Smooth muscle cell (in vitro differentiated cells): ENCODE measurements around the gene DDX3X. TPM values are rescaled to one million over a fixed set of nuclear protein-coding genes. Genes with fewer than 3 reads are reported as not detected.
A peak's percentile ranks its signal among the peaks of the same experiment; 100 is the strongest.

ENCODE experiments used
- DNase-seq: peaks from one replicate; lab custom pipeline; 2025; ENCODE audit not compliant: unreplicated experiment; lab: John Stamatoyannopoulos, UW
- H2AFZ ChIP-seq: fragments of 200-600 bp; sonication (generic); 2 replicates; pipeline ENCODE4 v1.6.0; 2016; ENCODE audit warnings: antibody characterized with exemption, low read depth, mild to moderate bottlenecking
- H3F3A ChIP-seq: fragments of 200-600 bp; sonication (generic); 2 replicates; pipeline ENCODE4 v1.6.0; 2017; ENCODE audit warnings: antibody characterized with exemption, low read depth
- H3K27ac ChIP-seq: fragments of 200-600 bp; sonication (generic); 2 replicates; pipeline ENCODE4 v1.5.1; 2016; ENCODE audit warnings: low read depth, mild to moderate bottlenecking
- H3K27me3 ChIP-seq: fragments of 200-600 bp; sonication (generic); 2 replicates; pipeline ENCODE4 v1.6.1; 2016; ENCODE audit warnings: low read depth, mild to moderate bottlenecking
- H3K36me3 ChIP-seq: fragments of 200-600 bp; sonication (generic); 2 replicates; pipeline ENCODE4 v1.5.1; 2016; ENCODE audit warnings: low read depth
- H3K4me1 ChIP-seq: fragments of 200-600 bp; sonication (generic); 2 replicates; pipeline ENCODE4 v1.5.1; 2016; ENCODE audit warnings: low read depth
- H3K4me2 ChIP-seq: fragments of 200-600 bp; sonication (generic); 2 replicates; pipeline ENCODE4 v1.6.0; 2016; ENCODE audit warnings: mild to moderate bottlenecking
- H3K4me3 ChIP-seq: fragments of 200-600 bp; sonication (generic); 2 replicates; pipeline ENCODE4 v1.5.1; 2016; ENCODE audit warnings: mild to moderate bottlenecking
- H3K79me2 ChIP-seq: fragments of 200-600 bp; sonication (generic); 2 replicates; pipeline ENCODE4 v1.6.0; 2016; ENCODE audit warnings: low read depth, mild to moderate bottlenecking
- H3K9ac ChIP-seq: fragments of 200-600 bp; sonication (generic); 2 replicates; pipeline ENCODE4 v1.6.0; 2016; ENCODE audit warnings: low read depth
- H3K9me3 ChIP-seq: fragments of 200-600 bp; sonication (generic); replicated peaks from 2 replicates; pipeline ENCODE4 v1.5.1; 2016; ENCODE audit warnings: low read depth
- H4K20me1 ChIP-seq: fragments of 200-600 bp; sonication (generic); 2 replicates; pipeline ENCODE4 v1.6.0; 2016; ENCODE audit warnings: low read depth
- CTCF ChIP-seq: fragments of 200-600 bp; sonication (generic); IDR thresholded peaks from 2 replicates; pipeline ENCODE4 v1.5.1; 2017; ENCODE audit warnings: borderline replicate concordance, mild to moderate bottlenecking, antibody characterized with exemption; ENCODE audit not compliant: insufficient read depth, poor library complexity, severe bottlenecking
- WGBS: methylation state at CpG from one replicate; pipeline ENCODE4 v1.1.7; 2016; ENCODE audit warnings: low lambda C conversion rate; 5-methylcytosine and 5-hydroxymethylcytosine counted together
- polyA plus RNA-seq: library from polyadenylated mRNA; unstranded; fragments of >200 nt; fragmentation: Nextera tagmentation; extraction: Ambion mirVana; gene quantifications from 2 replicates; pipeline ENCODE4 v1.2.1, GENCODE V29; 2016
- total RNA-seq: library from RNA; depleted of rRNA; stranded (reverse); fragments of >200 nt; gene quantifications from 2 replicates; pipeline ENCODE4 v1.2.3, GENCODE V29; 2014

The DDX3X gene
- total and polyA plus RNA-seq, 2 experiments from 2014 or later, result 104 to 241 TPM

GRCh38 chrX:41291309-41291708 lies 42.7 kb upstream of the DDX3X start:
- TF ChIP-seq CTCF, result no peak
- H3K4me2 ChIP-seq, result no peak overlapping the region
- no peaks in the 10 kb centered on the region for H3K9me3 ChIP-seq
- H3K27ac ChIP-seq, result no peak overlapping the region
- no peaks in the 10 kb centered on the region for H3K4me1 ChIP-seq
- H4K20me1 ChIP-seq, result no peaks in the 10 kb centered on the region
- no peaks in the 10 kb centered on the region for H3F3A ChIP-seq
- H3K27me3 ChIP-seq, result no peaks in the 10 kb centered on the region
- H3K79me2 ChIP-seq, result no peaks in the 10 kb centered on the region
- no peak for DNase-seq
- no peak overlapping the region for H3K9ac ChIP-seq
- no peak overlapping the region for H2AFZ ChIP-seq
- no peaks in the 10 kb centered on the region for H3K36me3 ChIP-seq
- H3K4me3 ChIP-seq, result no peak overlapping the region

GRCh38 chrX:41293269-41293668 lies 40.7 kb upstream of the DDX3X start:
- Histone ChIP-seq H3K4me1 (no peaks in the 10 kb centered on the region), H3F3A (no peaks in the 10 kb centered on the region), H3K27ac (no peak overlapping the region), H3K9me3 (no peaks in the 10 kb centered on the region), H3K79me2 (no peaks in the 10 kb centered on the region), H3K4me2 (no peak overlapping the region), H3K36me3 (no peaks in the 10 kb centered on the region), H3K27me3 (no peaks in the 10 kb centered on the region), H2AFZ (no peak overlapping the region), H3K9ac (no peak overlapping the region), H3K4me3 (no peak overlapping the region), H4K20me1 (no peaks in the 10 kb centered on the region)
- WGBS, result 86% methylated on average over 6 of the region's 6 CpGs
- no peak for DNase-seq
- TF ChIP-seq CTCF, result no peak

- H3K9me3 ChIP-seq, result no peaks in the 10 kb centered on the region
- no peaks in the 10 kb centered on the region for H3K4me1 ChIP-seq
- H3K79me2 ChIP-seq, result no peaks in the 10 kb centered on the region
- no peaks in the 10 kb centered on the region for H3K36me3 ChIP-seq
- no peak overlapping the region for H2AFZ ChIP-seq
- WGBS, result 79% methylated on average over 5 of the region's 5 CpGs
- H3K27me3 ChIP-seq, result no peaks in the 10 kb centered on the region
- H3K4me2 ChIP-seq, result no peak overlapping the region
- no peaks in the 10 kb centered on the region for H4K20me1 ChIP-seq
- no peak for TF ChIP-seq CTCF
- no peak for DNase-seq
- no peak overlapping the region for H3K9ac ChIP-seq
- no peaks in the 10 kb centered on the region for H3F3A ChIP-seq
- H3K27ac ChIP-seq, result peak overlapping the region; percentile 7
- no peak overlapping the region for H3K4me3 ChIP-seq
These were observed 33.1 kb upstream of the DDX3X start for GRCh38 chrX:41300758-41301437.

GRCh38 chrX:41301438-41301824 lies 32.5 kb upstream of the DDX3X start:
- H3K4me3 ChIP-seq, result no peak overlapping the region
- no peaks in the 10 kb centered on the region for H3K27me3 ChIP-seq
- TF ChIP-seq CTCF, result no peak
- no peak for DNase-seq
- no peak overlapping the region for H3K9ac ChIP-seq
- no peaks in the 10 kb centered on the region for H4K20me1 ChIP-seq
- H2AFZ ChIP-seq, result no peak overlapping the region
- peak overlapping the region; percentile 7 for H3K27ac ChIP-seq
- no peak overlapping the region for H3K4me2 ChIP-seq
- WGBS, result 58% methylated on average over 2 of the region's 2 CpGs
- H3K36me3 ChIP-seq, result no peaks in the 10 kb centered on the region
- no peaks in the 10 kb centered on the region for H3K9me3 ChIP-seq
- H3K79me2 ChIP-seq, result no peaks in the 10 kb centered on the region
- H3F3A ChIP-seq, result no peaks in the 10 kb centered on the region
- no peaks in the 10 kb centered on the region for H3K4me1 ChIP-seq
